ENCODE data around the gene TXN. TPM values are rescaled to one million over a fixed set of nuclear protein-coding genes. Genes with fewer than 3 reads are reported as not detected.
"Not testable (repeated sequence)": the region's sequence is repeated elsewhere in the genome, so short reads cannot be mapped to it uniquely, and the experiment has no call there.

TXN gene
- total and polyA plus RNA-seq, 3 experiments from 2014 or later: 172 to 471 (median 455) TPM

GRCh38 chr9:110255034-110255462 lies 1.3 kb downstream of the TXN start:
- Mint-ChIP-seq H3K4me1 (peaks cover 29 to 53% (median 47%) of the 10 kb centered on the region in 3 donors), H3K9me3 (no peaks in the 10 kb centered on the region), H3K4me3 (peak overlapping the region; percentile 90 to 98 (median 97)), H3K36me3 (peaks cover 0 to 16% (median 0%) of the 10 kb centered on the region in 3 donors), H3K27me3 (peaks cover 0 to 1% of the 10 kb centered on the region in 2 donors), H3K27ac (peak overlapping the region; percentile 79 to 97 (median 88))
- DNase-seq: peak in 3 of 5 donors; percentile 3 to 5 (median 4)
- H3K4me3 ChIP-seq (ENCODE audit: low read length): peak overlapping the region; percentile 82
- peaks cover 19% of the 10 kb centered on the region for H3K4me1 ChIP-seq (ENCODE audit: insufficient read depth, low read length)
- POLR2A ChIA-PET: no interaction called here
- H3K36me3 ChIP-seq (ENCODE audit: insufficient read depth, low read length): peaks cover 4% of the 10 kb centered on the region
- H3K27me3 ChIP-seq (ENCODE audit: insufficient read depth, low read length, poor library complexity, severe bottlenecking): no peaks in the 10 kb centered on the region
- H3K27ac ChIP-seq (ENCODE audit: low read depth, low read length): peak overlapping the region; percentile 78
- H3K9me3 ChIP-seq (ENCODE audit: low read length): no peaks in the 10 kb centered on the region
- CTCF ChIA-PET: no interaction called here

DNA sequence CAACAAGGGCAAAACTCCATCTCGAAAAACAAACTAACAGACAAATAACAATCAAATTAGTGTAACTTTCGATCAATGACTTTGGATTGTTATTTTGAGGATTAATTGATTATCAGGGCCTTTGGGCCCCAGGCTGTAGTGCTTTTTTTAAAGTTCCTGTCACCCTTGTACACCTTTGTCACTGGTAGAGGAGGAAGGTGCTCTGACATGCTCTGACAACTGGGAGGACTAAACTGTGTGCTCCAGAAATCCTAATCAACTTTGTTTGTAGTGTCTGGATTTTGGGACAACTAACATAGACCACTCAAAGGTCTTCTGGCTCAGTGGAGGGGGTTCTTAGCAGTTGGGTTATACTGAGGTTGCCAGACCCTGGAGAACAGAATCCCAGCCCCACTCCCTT lies 1.8 kb downstream of the TXN start:
- no peaks in the 10 kb centered on the region for H3K27me3 ChIP-seq (ENCODE audit: insufficient read depth, low read length, poor library complexity, severe bottlenecking)
- Mint-ChIP-seq H3K4me3 (peak overlapping the region; percentile 90 to 98 (median 97)), H3K4me1 (peaks cover 29 to 53% (median 49%) of the 10 kb centered on the region in 3 donors), H3K36me3 (peaks cover 0 to 20% (median 3%) of the 10 kb centered on the region in 3 donors), H3K27me3 (peaks cover 0 to 1% of the 10 kb centered on the region in 2 donors), H3K27ac (peak overlapping the region; percentile 79 to 97 (median 88)), H3K9me3 (no peaks in the 10 kb centered on the region)
- POLR2A ChIA-PET: no interaction called here
- H3K36me3 ChIP-seq (ENCODE audit: insufficient read depth, low read length): peaks cover 8% of the 10 kb centered on the region
- CTCF ChIA-PET: no interaction called here
- peak overlapping the region; percentile 82 for H3K4me3 ChIP-seq (ENCODE audit: low read length)
- H3K9me3 ChIP-seq (ENCODE audit: low read length): no peaks in the 10 kb centered on the region
- H3K4me1 ChIP-seq (ENCODE audit: insufficient read depth, low read length): peaks cover 19% of the 10 kb centered on the region
- DNase-seq: no peak
- H3K27ac ChIP-seq (ENCODE audit: low read depth, low read length): peak overlapping the region; percentile 78

- POLR2A ChIA-PET: no interaction called here
- Histone ChIP-seq H3K9me3 (ENCODE audit: low read length) (no peaks in the 10 kb centered on the region), H3K4me3 (ENCODE audit: low read length) (no peak overlapping the region), H3K27ac (ENCODE audit: low read depth, low read length) (no peak overlapping the region), H3K27me3 (ENCODE audit: insufficient read depth, low read length, poor library complexity, severe bottlenecking) (no peaks in the 10 kb centered on the region), H3K36me3 (ENCODE audit: insufficient read depth, low read length) (peaks cover 8% of the 10 kb centered on the region), H3K4me1 (ENCODE audit: insufficient read depth, low read length) (peaks cover 19% of the 10 kb centered on the region)
- Mint-ChIP-seq H3K4me1 (peaks cover 28 to 52% (median 51%) of the 10 kb centered on the region in 3 donors), H3K4me3 (peak overlapping the region in 1 of 7 donors; percentile 96), H3K27me3 (peaks cover 0 to 1% of the 10 kb centered on the region in 2 donors), H3K36me3 (peaks cover 0 to 32% (median 6%) of the 10 kb centered on the region in 3 donors), H3K27ac (peak overlapping the region in 7 of 8 donors; percentile 14 to 86 (median 61)), H3K9me3 (no peaks in the 10 kb centered on the region)
- CTCF ChIA-PET: no interaction called here
- DNase-seq: no peak
Measured at GRCh38 chr9:110252509-110253139, 3.7 kb downstream of the TXN start.

- DNase-seq; H3K27me3 Mint-ChIP-seq; H3K27me3 ChIP-seq (ENCODE audit: insufficient read depth, low read length, poor library complexity, severe bottlenecking); H3K36me3 ChIP-seq (ENCODE audit: insufficient read depth, low read length); CTCF ChIA-PET; POLR2A ChIA-PET; H3K9me3 ChIP-seq (ENCODE audit: low read length); H3K4me3 ChIP-seq (ENCODE audit: low read length); H3K9me3 Mint-ChIP-seq; H3K27ac ChIP-seq (ENCODE audit: low read depth, low read length): not testable (repeated sequence)
- Mint-ChIP-seq H3K4me1 (peaks cover 20 to 44% (median 43%) of the 10 kb centered on the region in 3 donors), H3K36me3 (peaks cover under 1 to 37% (median 8%) of the 10 kb centered on the region in 3 donors), H3K4me3 (peak overlapping the region in 1 of 7 donors; percentile 63), H3K27ac (peak overlapping the region in 3 of 8 donors; percentile 11 to 33 (median 29))
- H3K4me1 ChIP-seq (ENCODE audit: insufficient read depth, low read length): peaks cover 13% of the 10 kb centered on the region
Measured at GRCh38 chr9:110251770-110252169, 4.5 kb downstream of the TXN start.

DNA sequence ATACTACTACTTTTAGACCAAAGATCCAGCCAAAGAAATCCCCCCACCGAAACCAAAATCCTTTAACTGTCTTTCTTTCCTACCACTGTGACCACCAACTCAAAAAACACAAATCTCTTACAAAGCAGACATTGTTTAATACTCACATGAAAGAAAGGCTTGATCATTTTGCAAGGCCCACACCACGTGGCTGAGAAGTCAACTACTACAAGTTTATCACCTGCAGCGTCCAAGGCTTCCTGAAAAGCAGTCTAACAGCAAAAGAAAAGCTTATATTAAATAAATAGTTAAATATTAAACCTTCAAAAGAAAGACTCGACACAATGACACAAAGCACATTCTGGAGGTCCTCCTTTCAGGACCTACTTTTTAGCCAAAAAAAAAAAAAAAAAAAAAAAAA lies 5.1 kb downstream of the TXN start:
- Mint-ChIP-seq H3K4me3 (no peak overlapping the region), H3K27me3 (peaks cover 0 to 1% of the 10 kb centered on the region in 2 donors), H3K27ac (peak overlapping the region in 2 of 8 donors; percentile 30 to 39), H3K36me3 (peaks cover 6 to 41% (median 13%) of the 10 kb centered on the region in 3 donors), H3K4me1 (peaks cover 20 to 44% (median 43%) of the 10 kb centered on the region in 3 donors), H3K9me3 (no peaks in the 10 kb centered on the region)
- H3K27ac ChIP-seq (ENCODE audit: low read depth, low read length): no peak overlapping the region
- ChIA-PET POLR2A (no interaction called here), CTCF (no interaction called here)
- H3K9me3 ChIP-seq (ENCODE audit: low read length): no peaks in the 10 kb centered on the region
- peaks cover 13% of the 10 kb centered on the region for H3K4me1 ChIP-seq (ENCODE audit: insufficient read depth, low read length)
- no peaks in the 10 kb centered on the region for H3K27me3 ChIP-seq (ENCODE audit: insufficient read depth, low read length, poor library complexity, severe bottlenecking)
- H3K36me3 ChIP-seq (ENCODE audit: insufficient read depth, low read length): peaks cover 8% of the 10 kb centered on the region
- no peak overlapping the region for H3K4me3 ChIP-seq (ENCODE audit: low read length)
- DNase-seq: no peak

- DNase-seq: no peak
- ChIA-PET POLR2A (no interaction called here), CTCF (no interaction called here)
Measured at GRCh38 chr9:110249603-110250002, 6.7 kb downstream of the TXN start.

DNA sequence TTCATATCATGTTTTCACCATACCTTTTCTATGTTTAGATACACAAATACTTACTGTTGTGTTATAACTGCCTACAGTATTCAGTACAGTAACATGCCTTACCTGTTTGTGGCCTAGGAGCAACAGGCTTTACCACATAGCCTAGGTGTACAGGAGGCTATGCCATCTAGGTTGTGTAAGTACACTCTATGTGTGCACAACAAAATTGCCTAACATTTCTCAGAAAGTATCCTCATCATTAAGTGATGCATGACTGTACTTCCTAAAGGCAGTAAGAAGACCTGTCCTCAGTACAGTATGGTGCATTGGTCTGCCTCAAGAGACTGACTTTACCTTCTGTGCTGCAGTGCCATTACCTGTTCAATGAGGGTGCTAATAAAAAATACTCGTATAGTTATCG lies 7.9 kb downstream of the TXN start:
- Mint-ChIP-seq H3K36me3 (peaks cover 7 to 52% (median 19%) of the 10 kb centered on the region in 3 donors), H3K9me3 (no peaks in the 10 kb centered on the region), H3K27me3 (peaks cover 0 to 1% of the 10 kb centered on the region in 2 donors), H3K27ac (no peak overlapping the region), H3K4me1 (peaks cover 8 to 24% (median 23%) of the 10 kb centered on the region in 3 donors), H3K4me3 (no peak overlapping the region)
- Histone ChIP-seq H3K27me3 (ENCODE audit: insufficient read depth, low read length, poor library complexity, severe bottlenecking) (no peaks in the 10 kb centered on the region), H3K4me1 (ENCODE audit: insufficient read depth, low read length) (no peaks in the 10 kb centered on the region), H3K9me3 (ENCODE audit: low read length) (no peaks in the 10 kb centered on the region), H3K36me3 (ENCODE audit: insufficient read depth, low read length) (peaks cover 8% of the 10 kb centered on the region), H3K27ac (ENCODE audit: low read depth, low read length) (no peak overlapping the region), H3K4me3 (ENCODE audit: low read length) (no peak overlapping the region)
- POLR2A ChIA-PET: no interaction called here
- CTCF ChIA-PET: no interaction called here
- DNase-seq: no peak

More at GRCh38 chr9:110249603-110250002, 6.7 kb downstream of the TXN start:
- H3K4me1 Mint-ChIP-seq: peaks cover 14 to 36% (median 35%) of the 10 kb centered on the region in 3 donors
- H3K9me3 ChIP-seq (ENCODE audit: low read length): no peaks in the 10 kb centered on the region
- no peaks in the 10 kb centered on the region for H3K9me3 Mint-ChIP-seq
- peaks cover 6% of the 10 kb centered on the region for H3K4me1 ChIP-seq (ENCODE audit: insufficient read depth, low read length)
- peaks cover 8% of the 10 kb centered on the region for H3K36me3 ChIP-seq (ENCODE audit: insufficient read depth, low read length)
- peaks cover 7 to 43% (median 14%) of the 10 kb centered on the region in 3 donors for H3K36me3 Mint-ChIP-seq
- peak overlapping the region in 1 of 8 donors; percentile 16 for H3K27ac Mint-ChIP-seq
- no peak overlapping the region for H3K27ac ChIP-seq (ENCODE audit: low read depth, low read length)
- peaks cover 0 to 1% of the 10 kb centered on the region in 2 donors for H3K27me3 Mint-ChIP-seq
- H3K4me3 Mint-ChIP-seq: peak overlapping the region in 1 of 7 donors; percentile 28
- no peaks in the 10 kb centered on the region for H3K27me3 ChIP-seq (ENCODE audit: insufficient read depth, low read length, poor library complexity, severe bottlenecking)
- H3K4me3 ChIP-seq (ENCODE audit: low read length): no peak overlapping the region

DNA sequence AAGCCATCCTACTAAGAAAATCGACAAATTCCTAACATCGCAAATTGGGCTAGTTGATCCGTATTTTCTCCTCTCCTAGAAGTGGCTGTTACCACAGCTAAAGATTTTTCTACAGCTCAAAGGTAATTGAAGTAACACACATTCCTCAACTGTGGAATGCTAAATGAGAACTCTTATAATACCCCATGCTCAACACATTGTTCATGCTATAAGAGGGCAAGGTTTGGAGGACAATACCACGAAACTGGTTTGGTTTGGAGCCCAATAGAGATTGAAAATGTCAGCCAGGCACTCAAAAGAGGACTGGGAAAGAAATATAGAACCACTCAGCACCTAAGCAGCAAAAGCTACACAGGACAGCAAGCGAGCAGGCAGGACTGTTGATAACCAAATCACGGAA lies 10.1 kb downstream of the TXN start:
- DNase-seq: no peak
- H3K4me1 Mint-ChIP-seq: peaks cover 2 to 11% (median 6%) of the 10 kb centered on the region in 3 donors
- H3K4me1 ChIP-seq (ENCODE audit: insufficient read depth, low read length): no peaks in the 10 kb centered on the region
- CTCF ChIA-PET: no interaction called here
- no peaks in the 10 kb centered on the region for H3K9me3 ChIP-seq (ENCODE audit: low read length)
- H3K27ac ChIP-seq (ENCODE audit: low read depth, low read length): no peak overlapping the region
- H3K9me3 Mint-ChIP-seq: no peaks in the 10 kb centered on the region
- H3K36me3 ChIP-seq (ENCODE audit: insufficient read depth, low read length): peaks cover 14% of the 10 kb centered on the region
- H3K4me3 Mint-ChIP-seq: no peak overlapping the region
- H3K27ac Mint-ChIP-seq: no peak overlapping the region
- no peaks in the 10 kb centered on the region for H3K27me3 ChIP-seq (ENCODE audit: insufficient read depth, low read length, poor library complexity, severe bottlenecking)
- H3K27me3 Mint-ChIP-seq: peaks cover 0 to 1% of the 10 kb centered on the region in 2 donors
- H3K4me3 ChIP-seq (ENCODE audit: low read length): no peak overlapping the region
- H3K36me3 Mint-ChIP-seq: peaks cover 7 to 61% (median 25%) of the 10 kb centered on the region in 3 donors
- POLR2A ChIA-PET: no interaction called here
